NT2/D1 (cell line): ENCODE data around the gene SGCD.

Experiments used
- DNase-seq: peaks from one replicate; pipeline ENCODE4 v3.0.0-alpha.2; 2011; ENCODE audit warnings: low read depth, low spot score
- H3K27me3 ChIP-seq: 2 replicates; pipeline ENCODE4 v1.6.0; 2011; ENCODE audit warnings: mild to moderate bottlenecking; ENCODE audit not compliant: insufficient read length, insufficient read depth
- H3K36me3 ChIP-seq: 2 replicates; pipeline ENCODE4 v1.6.1; 2011; ENCODE audit warnings: mild to moderate bottlenecking, low read length, mixed read lengths; ENCODE audit not compliant: insufficient read depth, insufficient read length
- H3K4me1 ChIP-seq: 2 replicates; pipeline ENCODE4 v1.5.1; 2011; ENCODE audit not compliant: insufficient read depth, insufficient read length
- H3K4me3 ChIP-seq: 2 replicates; pipeline ENCODE4 v1.5.1; 2011; ENCODE audit warnings: low read depth; ENCODE audit not compliant: insufficient read length
- H3K9ac ChIP-seq: 2 replicates; pipeline ENCODE4 v1.6.0; 2011; ENCODE audit warnings: low read depth; ENCODE audit not compliant: insufficient read length
- H3K9me3 ChIP-seq: 2 replicates; pipeline ENCODE4 v1.5.1; 2011; ENCODE audit warnings: mild to moderate bottlenecking, low read length; ENCODE audit not compliant: insufficient read depth
- SUZ12 ChIP-seq: IDR thresholded peaks from 2 replicates; pipeline ENCODE4 v1.6.1; 2011; ENCODE audit not compliant: insufficient read length, insufficient read depth; ENCODE audit errors: extremely low read depth
- YY1 ChIP-seq: IDR thresholded peaks from 2 replicates; pipeline ENCODE4 v1.6.1; 2011; ENCODE audit not compliant: insufficient read length, insufficient read depth
- ZNF274 ChIP-seq: IDR thresholded peaks from 2 replicates; pipeline ENCODE4 v1.6.1; 2011; ENCODE audit warnings: mild to moderate bottlenecking, low read depth, low read length

The SGCD gene

GRCh38 chr5:156582193-156582598 lies 255.2 kb downstream of the SGCD start:
- TF ChIP-seq SUZ12 (no peak), YY1 (no peak), ZNF274 (no peak)
- H3K9me3 ChIP-seq: no peaks in the 10 kb centered on the region
- H3K4me3 ChIP-seq: no peak overlapping the region
- no peaks in the 10 kb centered on the region for H3K27me3 ChIP-seq
- H3K9ac ChIP-seq: no peak overlapping the region
- no peaks in the 10 kb centered on the region for H3K4me1 ChIP-seq
- H3K36me3 ChIP-seq: no peaks in the 10 kb centered on the region
- DNase-seq: no peak

- no peaks in the 10 kb centered on the region for H3K4me1 ChIP-seq
- DNase-seq: no peak
- H3K4me3 ChIP-seq: no peak overlapping the region
- no peak for TF ChIP-seq YY1
- TF ChIP-seq SUZ12: no peak
- no peak for TF ChIP-seq ZNF274
- no peaks in the 10 kb centered on the region for H3K27me3 ChIP-seq
- H3K9me3 ChIP-seq: no peaks in the 10 kb centered on the region
- no peak overlapping the region for H3K9ac ChIP-seq
- H3K36me3 ChIP-seq: no peaks in the 10 kb centered on the region
Observed at GRCh38 chr5:156584871-156585270, 257.9 kb downstream of the SGCD start.

GRCh38 chr5:156585999-156586398 lies 259.0 kb downstream of the SGCD start:
- H3K9ac ChIP-seq: no peak overlapping the region
- TF ChIP-seq ZNF274 (no peak), YY1 (no peak)
- H3K36me3 ChIP-seq: no peaks in the 10 kb centered on the region
- no peak overlapping the region for H3K4me3 ChIP-seq
- DNase-seq: no peak
- H3K4me1 ChIP-seq: no peaks in the 10 kb centered on the region
- no peaks in the 10 kb centered on the region for H3K9me3 ChIP-seq
- H3K27me3 ChIP-seq: no peaks in the 10 kb centered on the region

- no peaks in the 10 kb centered on the region for H3K36me3 ChIP-seq
- H3K4me1 ChIP-seq: no peaks in the 10 kb centered on the region
- H3K27me3 ChIP-seq: no peaks in the 10 kb centered on the region
- no peaks in the 10 kb centered on the region for H3K9me3 ChIP-seq
- H3K4me3 ChIP-seq: no peak overlapping the region
- no peak overlapping the region for H3K9ac ChIP-seq
- DNase-seq: no peak
- TF ChIP-seq YY1 (no peak), SUZ12 (no peak), ZNF274 (no peak)
Observed at GRCh38 chr5:156587012-156587411, 260.0 kb downstream of the SGCD start.

GRCh38 chr5:156588306-156588705 lies 261.3 kb downstream of the SGCD start:
- H3K4me1 ChIP-seq: no peaks in the 10 kb centered on the region
- no peak for TF ChIP-seq YY1
- no peak for TF ChIP-seq SUZ12
- TF ChIP-seq ZNF274: no peak
- no peak for DNase-seq

GRCh38 chr5:156589104-156589945 lies 262.4 kb downstream of the SGCD start:
- no peak overlapping the region for H3K9ac ChIP-seq
- no peaks in the 10 kb centered on the region for H3K36me3 ChIP-seq
- no peaks in the 10 kb centered on the region for H3K27me3 ChIP-seq
- DNase-seq: no peak
- no peak overlapping the region for H3K4me3 ChIP-seq
- no peaks in the 10 kb centered on the region for H3K9me3 ChIP-seq
- H3K4me1 ChIP-seq: no peaks in the 10 kb centered on the region
- TF ChIP-seq YY1: no peak
- no peak for TF ChIP-seq SUZ12
- no peak for TF ChIP-seq ZNF274

More at GRCh38 chr5:156588306-156588705, 261.3 kb downstream of the SGCD start:
- no peak overlapping the region for H3K9ac ChIP-seq
- no peak overlapping the region for H3K4me3 ChIP-seq
- H3K9me3 ChIP-seq: no peaks in the 10 kb centered on the region
- no peaks in the 10 kb centered on the region for H3K36me3 ChIP-seq
- no peaks in the 10 kb centered on the region for H3K27me3 ChIP-seq

GRCh38 chr5:156589946-156590216 lies 262.9 kb downstream of the SGCD start:
- Histone ChIP-seq H3K4me1 (no peaks in the 10 kb centered on the region), H3K9me3 (no peaks in the 10 kb centered on the region), H3K4me3 (no peak overlapping the region), H3K27me3 (no peaks in the 10 kb centered on the region), H3K36me3 (no peaks in the 10 kb centered on the region), H3K9ac (no peak overlapping the region)
- no peak for DNase-seq
- TF ChIP-seq ZNF274 (no peak), YY1 (no peak), SUZ12 (no peak)

- H3K9me3 ChIP-seq: no peaks in the 10 kb centered on the region
- no peak for DNase-seq
- no peak overlapping the region for H3K4me3 ChIP-seq
- no peaks in the 10 kb centered on the region for H3K36me3 ChIP-seq
- no peaks in the 10 kb centered on the region for H3K27me3 ChIP-seq
- no peak overlapping the region for H3K9ac ChIP-seq
- H3K4me1 ChIP-seq: no peaks in the 10 kb centered on the region
- TF ChIP-seq YY1 (no peak), SUZ12 (no peak), ZNF274 (no peak)
Observed at GRCh38 chr5:156590978-156591377, 264.0 kb downstream of the SGCD start.
